HG02588 (cell line): ENCODE data around the gene MYMX.
A peak's percentile ranks its signal among the peaks of the same experiment; 100 is the strongest.
"Not testable (repeated sequence)": the region's sequence is repeated elsewhere in the genome, so short reads cannot be mapped to it uniquely, and the experiment has no call there.

Experiments
- ATAC-seq: cut with Tn5 transposase; IDR thresholded peaks from one replicate; pipeline ENCODE4 v1.9.1; 2021; ENCODE audit warnings: mild to moderate bottlenecking, moderate library complexity; ENCODE audit not compliant: unreplicated experiment

Gene MYMX

DNA sequence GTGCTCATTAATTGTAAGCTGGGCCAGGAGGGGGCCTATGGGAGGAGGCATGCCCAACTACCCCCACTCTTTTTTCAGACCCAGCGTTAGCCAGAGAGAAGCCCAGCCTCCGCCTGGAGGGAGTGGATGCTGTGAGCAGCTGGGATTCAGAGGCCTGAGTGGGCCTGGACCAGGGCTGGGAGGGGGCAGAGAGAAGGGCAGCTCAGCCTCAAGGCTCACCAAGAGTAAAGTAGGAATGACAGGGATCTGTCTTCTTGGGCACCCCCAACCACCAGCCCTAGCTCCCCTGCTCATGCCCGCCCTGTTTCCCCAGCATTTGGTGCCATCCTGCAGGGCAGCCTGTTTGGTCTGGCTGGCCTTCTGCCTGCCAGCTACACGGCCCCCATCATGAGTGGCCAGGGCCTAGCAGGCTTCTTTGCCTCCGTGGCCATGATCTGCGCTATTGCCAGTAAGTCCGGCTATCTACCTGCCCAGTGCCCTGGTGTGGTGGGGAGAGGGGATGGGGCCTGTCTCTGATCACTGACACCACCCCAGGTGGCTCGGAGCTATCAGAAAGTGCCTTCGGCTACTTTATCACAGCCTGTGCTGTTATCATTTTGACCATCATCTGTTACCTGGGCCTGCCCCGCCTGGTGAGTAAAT is 13.4 kb downstream of the MYMX start:
- ATAC-seq = no peak

DNA sequence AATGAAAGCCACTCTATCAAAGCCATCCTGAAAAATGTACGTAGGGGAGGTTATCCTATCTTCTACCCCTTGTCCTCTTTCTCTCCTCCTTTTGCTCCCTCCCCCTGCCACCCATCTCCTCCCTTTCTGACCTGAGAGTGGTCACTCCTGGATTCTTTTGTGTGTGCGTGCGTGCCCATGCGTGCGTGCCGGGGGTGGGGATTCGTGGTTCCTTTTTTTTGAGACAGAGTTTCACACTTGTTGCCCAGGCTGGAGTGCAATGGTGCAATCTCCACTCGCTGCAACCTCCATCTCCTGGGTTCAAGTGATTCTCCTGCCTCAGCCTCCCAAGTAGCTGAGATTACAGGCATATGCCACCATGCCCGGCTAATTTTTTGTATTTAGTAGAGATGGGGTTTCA is 14.7 kb downstream of the MYMX start:
- ATAC-seq = not testable (repeated sequence)

DNA sequence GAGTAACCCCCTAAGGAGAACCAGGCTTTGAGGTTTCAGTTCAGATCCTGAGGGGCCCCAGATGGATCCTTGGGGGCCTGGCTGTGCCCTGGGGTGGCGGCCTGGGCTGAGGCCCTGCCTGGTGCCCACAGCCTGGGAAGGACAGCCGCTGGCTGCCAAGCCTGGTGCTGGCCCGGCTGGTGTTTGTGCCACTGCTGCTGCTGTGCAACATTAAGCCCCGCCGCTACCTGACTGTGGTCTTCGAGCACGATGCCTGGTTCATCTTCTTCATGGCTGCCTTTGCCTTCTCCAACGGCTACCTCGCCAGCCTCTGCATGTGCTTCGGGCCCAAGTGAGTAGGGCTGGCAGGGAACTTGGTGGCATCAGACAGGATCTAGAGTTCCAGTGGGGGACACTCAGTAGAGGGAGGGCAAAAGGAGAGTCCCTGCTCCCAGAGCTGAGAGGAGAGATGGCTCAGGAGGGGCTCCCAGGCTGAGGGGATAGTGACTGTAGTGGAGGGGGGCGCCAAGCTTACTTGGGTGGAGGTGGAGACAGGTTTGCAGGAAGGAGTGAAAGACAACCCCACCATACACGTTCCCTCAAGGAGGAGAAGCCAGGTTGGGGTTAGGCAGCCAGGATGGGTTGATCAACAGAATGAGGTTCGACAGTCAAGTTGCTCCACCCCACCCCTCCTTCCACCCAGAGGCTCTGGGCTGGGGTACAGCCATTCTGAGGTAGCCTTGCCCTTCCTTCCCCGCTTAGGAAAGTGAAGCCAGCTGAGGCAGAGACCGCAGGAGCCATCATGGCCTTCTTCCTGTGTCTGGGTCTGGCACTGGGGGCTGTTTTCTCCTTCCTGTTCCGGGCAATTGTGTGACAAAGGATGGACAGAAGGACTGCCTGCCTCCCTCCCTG is 16.2 kb downstream of the MYMX start:
- ATAC-seq = no peak

DNA sequence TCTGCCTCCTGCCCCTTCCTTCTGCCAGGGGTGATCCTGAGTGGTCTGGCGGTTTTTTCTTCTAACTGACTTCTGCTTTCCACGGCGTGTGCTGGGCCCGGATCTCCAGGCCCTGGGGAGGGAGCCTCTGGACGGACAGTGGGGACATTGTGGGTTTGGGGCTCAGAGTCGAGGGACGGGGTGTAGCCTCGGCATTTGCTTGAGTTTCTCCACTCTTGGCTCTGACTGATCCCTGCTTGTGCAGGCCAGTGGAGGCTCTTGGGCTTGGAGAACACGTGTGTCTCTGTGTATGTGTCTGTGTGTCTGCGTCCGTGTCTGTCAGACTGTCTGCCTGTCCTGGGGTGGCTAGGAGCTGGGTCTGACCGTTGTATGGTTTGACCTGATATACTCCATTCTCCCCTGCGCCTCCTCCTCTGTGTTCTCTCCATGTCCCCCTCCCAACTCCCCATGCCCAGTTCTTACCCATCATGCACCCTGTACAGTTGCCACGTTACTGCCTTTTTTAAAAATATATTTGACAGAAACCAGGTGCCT is 16.9 kb downstream of the MYMX start:
- ATAC-seq = no peak

DNA sequence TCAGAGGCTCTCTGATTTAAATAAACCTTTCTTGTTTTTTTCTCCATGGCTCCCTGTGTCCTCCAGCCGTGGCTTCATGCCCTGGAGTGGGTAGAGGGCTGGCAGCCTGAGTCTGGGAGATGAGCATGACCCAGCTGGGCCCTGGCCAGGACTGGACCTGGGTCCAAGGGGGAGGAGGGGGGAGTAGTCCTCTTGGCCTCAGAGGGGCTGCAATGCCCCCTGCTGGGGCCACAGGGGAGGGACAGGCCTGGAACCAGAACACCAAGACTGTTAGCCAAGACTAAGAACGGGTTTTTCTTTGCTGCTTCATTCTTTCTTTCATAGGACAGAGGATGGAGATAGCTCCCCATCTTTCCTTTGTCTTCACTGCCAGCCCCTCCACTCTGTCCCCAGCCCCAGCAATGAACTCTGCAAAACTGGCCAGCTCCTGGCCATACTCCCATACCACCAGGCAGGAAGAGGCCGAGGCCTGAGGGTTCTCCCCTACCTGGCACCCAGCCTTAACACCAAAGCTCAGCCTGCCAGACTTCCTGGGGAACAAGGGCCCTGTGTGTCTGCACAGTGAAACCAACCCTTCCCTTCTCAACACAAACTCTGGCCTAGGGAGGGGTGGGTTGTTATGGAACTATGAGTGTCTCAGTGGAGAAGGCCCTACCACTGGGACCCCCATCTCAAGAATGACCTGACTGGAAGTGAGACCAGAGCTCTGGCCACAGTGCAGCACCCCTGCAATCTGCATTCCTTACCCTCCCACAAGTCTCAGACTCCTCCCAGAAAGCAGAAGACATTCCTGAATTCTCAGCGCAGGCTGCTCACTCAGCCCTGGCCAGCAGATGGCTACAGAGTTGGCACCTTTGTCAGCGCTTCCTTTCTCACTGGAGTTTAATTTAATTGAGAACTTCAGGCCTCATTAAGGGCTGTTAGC is 17.6 kb downstream of the MYMX start:
- no peak for ATAC-seq

DNA sequence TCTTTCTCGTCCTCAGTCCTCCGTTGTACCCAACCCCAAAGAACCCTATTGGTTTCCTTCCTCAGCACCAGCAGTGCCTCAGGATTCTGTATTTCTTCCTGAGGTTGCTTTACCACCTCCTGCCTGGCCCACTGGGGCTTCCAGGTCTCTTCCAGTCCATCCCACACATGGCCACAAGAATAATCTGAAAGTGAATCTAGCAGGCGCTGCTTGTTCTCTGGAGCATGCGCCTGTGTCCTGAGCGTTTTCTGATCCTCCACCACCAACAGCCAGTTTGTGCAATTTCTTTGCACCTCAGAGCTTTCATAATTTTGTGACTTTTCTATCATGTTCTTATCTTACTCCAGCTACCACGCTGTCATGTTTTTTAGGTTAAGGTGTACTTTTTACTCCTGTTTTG is 18.5 kb downstream of the MYMX start:
- no peak for ATAC-seq

DNA sequence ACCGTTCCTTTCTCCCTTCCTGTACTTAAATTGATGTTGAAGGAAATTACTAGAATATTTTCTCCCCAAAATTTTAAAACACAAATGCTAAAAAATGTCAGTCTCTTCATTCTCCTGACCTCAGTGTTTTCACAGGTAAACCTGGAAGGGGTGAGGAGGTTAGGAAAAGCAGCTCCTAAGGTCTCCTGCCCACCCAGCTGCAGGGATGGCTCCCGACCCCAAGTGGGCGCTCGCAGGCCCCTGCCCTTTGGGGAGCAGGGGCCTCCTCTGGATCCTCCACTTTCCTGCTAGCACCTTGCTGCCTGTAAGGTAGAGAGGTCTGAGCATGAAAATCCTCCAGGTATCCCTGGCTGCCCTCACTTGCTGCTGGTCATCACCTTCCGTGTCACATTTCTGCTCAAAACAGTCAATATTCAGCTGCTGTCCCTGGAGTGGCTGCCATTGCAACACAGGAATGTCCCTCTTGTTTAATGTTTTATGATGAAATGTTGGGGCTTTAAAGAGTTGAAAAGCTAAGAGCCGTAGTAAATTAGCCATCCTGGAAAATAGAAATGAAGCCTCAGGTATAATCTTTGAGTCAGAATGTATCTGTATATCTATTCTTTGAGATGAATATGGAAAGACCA is 19.3 kb downstream of the MYMX start:
- no peak for ATAC-seq

DNA sequence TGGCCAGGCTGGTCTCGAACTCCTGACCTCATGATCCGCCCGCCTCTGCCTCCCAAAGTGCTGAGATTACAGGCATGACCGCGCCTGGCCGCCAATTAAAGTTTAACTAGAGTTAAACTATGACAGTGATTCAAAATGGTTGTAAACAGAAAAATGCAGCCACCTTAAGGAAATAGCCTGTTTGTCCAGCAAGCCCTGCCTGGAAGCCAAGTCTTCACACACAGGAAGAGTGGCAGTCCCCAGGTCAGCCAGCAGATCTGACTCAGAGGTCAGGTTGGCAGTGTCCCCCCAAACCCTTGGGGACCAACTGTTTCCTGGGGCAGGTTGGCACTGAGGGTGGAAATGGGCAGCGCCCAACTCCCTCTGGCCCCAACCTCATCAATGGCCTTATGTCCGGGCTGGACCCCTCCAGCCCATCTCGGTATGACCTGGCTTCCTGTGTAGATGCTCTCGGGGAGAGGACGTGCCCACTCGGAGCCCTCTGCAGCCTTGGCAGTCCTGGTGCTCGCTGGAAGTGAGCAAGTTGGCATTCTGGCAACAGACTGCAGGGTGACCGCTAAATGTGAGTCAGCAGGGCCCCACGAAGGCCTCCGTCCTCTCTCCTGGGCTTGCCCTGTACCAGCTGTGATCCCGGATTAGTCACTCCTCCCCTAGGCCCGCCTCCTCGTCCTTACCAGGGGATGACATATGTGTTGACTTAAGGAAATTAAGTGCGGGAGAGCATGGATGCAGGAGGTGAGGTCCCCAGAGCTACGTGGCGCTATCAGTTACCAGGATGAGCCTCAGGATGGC is 20.5 kb downstream of the MYMX start:
- ATAC-seq = peak; percentile 56

DNA sequence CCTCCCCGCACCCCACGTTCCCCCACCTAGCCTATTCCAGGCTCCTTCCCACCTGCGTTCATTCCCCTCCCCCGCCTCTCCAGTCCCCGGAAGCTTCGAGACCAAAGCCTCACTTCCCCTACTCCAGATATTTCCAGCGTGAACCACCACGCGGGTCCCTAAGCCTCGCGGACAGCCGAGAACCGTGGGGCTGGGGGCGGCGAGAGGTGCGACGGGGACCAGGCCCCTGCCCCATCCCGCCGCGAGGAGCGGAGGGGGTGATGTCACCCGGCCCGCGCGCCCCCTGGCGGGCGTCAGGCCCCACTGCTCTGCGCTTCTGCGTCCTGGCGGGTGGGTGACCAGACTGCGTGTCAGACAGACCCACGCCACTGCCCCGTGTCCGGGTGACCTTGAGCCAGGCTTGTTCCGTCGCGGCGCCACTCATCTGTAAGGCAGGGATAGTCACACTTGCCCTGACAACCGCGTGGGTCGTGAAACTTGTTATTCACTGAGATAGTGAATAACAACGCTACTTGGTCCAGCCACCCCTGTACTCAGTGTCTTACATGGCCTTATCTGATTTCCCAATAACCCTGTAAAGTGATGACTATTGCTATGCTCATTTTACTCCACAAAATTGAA is 21.2 kb downstream of the MYMX start:
- ATAC-seq = peak; percentile 81

DNA sequence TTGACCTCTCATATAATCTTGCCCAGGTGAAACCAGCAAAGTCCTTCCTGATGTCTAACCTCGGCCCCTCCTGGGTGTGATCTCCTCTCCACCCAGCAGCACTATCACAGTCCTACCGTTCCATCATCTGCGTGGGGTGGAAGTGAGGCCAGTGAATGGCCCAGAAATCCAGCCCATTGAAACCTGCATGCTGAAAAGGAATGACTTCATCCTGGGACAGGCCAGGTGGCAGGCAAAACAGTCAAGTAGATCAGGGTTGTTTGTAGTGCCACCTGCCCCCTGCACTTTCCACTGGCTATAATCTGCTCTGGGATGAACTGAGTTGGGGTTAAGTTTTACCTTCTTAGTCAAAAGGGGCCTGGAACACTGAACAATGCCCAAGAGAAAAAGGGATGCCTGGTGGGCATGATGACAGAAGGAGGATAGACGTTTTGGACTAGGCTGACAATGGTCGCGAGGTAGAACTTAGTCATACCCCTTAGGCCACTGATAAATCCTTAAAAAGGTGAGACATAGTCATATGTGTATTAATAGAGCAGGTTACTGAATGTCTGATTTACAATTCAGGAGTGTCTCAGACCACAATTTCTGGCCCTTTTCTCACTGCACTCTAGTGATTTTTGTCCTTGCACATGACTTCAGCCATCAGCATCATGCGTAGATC is 22.1 kb downstream of the MYMX start:
- ATAC-seq = no peak

DNA sequence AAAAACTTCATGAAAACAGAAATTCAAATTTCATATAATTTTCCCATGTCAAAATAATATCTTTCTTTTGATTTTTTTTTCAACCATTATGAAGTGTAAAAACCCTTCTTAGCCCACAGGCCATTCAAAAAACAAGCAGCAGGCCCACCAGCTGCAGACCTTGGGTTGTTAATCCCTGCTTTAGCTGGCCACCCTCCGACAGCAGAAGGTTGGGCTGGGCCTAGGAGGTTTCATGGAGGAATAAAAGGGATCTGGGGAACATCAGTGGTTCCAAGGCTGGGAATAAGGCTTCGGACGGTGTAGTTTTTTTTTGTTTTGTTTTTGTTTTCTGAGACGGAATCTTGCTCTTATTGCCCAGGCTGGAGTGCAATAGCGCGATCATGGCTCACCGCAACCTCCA is 26.6 kb downstream of the MYMX start:
- no peak for ATAC-seq

DNA sequence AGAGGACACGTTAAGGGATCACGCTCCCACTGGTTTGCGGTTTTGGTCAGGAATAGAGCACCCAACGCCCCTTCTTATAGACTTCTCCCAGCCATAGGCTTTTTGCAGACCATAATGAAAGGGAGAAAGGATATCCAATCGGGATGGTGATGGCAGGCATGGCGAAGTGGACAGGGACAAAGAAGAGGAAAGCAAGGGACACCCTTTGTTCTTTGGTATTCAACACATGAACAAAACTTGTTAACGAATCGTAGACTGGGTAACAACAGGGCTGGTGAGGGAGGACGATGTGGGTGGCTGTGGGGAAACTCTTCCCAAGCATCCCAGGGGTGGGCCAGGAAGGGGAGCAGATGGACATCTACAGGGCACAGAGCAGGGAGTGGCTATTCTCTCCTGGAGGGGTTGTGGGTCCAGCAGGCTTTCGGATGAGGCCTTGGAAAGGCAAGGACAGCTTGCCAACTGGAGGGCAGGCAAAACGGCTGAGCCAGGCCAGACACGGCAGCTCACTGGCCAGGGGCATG is 28.7 kb downstream of the MYMX start:
- no peak for ATAC-seq

DNA sequence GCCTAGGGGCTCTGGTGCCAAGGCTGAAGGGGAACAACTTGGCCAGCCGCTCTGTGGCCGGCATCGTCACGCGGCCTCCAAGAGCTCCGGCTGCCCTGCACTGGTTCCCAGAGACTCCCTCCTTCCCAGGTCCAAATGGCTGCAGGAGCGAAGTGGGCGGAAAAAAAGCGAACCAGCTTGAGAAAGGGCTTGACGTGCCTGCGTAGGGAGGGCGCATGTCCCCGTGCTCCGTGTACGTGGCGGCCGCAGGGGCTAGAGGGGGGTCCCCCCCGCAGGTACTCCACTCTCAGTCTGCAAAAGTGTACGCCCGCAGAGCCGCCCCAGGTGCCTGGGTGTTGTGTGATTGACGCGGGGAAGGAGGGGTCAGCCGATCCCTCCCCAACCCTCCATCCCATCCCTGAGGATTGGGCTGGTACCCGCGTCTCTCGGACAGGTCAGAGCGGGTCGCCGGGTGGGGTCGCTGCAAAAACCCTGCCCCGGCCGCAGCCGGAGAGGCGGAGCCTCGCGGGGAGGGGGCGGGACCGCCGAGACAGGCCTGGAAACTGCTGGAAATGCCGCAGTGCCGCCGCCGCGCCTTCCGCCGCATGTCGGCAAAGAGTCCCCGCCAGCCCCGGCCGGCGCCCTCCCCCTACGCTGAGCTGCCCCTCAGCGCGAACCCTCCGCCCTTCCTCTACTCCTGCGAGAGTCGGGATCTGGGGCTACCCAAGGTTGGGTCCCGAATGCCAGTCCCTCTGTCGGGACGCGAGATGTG is 29.4 kb downstream of the MYMX start:
- peak; percentile 53 for ATAC-seq

DNA sequence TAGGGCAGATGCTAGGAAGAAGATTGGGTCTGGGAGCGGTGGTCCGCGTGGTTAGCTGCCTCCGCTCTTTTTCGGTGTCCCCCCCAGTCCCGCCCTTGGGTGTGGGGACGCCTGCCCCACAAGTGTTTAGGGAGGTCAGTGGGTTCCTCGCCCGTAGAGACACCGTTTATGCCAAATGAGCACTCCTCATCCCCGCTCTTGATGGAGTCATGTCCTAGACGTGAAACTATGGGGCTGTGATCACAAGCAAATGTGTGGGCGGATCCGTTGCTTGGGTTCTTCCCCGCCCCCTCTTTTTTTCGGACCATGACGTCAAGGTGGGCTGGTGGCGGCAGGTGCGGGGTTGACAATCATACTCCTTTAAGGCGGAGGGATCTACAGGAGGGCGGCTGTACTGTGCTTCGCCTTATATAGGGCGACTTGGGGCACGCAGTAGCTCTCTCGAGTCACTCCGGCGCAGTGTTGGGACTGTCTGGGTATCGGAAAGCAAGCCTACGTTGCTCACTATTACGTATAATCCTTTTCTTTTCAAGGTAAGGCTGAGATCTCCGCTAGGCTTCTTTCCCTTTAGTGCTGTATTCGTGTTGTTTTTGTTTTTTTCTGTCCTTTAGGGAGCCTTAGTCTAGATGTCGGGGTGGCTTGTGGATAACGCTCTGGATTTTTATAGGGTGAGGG is 30.1 kb downstream of the MYMX start, which contains the start of gene HSP90AB1:
Gene HSP90AB1 (plus strand): TSS at position 439 of the 675 bp plus-strand sequence. CDS start 1,529 bp downstream, outside the sequence.
- peak; percentile 56 for ATAC-seq

DNA sequence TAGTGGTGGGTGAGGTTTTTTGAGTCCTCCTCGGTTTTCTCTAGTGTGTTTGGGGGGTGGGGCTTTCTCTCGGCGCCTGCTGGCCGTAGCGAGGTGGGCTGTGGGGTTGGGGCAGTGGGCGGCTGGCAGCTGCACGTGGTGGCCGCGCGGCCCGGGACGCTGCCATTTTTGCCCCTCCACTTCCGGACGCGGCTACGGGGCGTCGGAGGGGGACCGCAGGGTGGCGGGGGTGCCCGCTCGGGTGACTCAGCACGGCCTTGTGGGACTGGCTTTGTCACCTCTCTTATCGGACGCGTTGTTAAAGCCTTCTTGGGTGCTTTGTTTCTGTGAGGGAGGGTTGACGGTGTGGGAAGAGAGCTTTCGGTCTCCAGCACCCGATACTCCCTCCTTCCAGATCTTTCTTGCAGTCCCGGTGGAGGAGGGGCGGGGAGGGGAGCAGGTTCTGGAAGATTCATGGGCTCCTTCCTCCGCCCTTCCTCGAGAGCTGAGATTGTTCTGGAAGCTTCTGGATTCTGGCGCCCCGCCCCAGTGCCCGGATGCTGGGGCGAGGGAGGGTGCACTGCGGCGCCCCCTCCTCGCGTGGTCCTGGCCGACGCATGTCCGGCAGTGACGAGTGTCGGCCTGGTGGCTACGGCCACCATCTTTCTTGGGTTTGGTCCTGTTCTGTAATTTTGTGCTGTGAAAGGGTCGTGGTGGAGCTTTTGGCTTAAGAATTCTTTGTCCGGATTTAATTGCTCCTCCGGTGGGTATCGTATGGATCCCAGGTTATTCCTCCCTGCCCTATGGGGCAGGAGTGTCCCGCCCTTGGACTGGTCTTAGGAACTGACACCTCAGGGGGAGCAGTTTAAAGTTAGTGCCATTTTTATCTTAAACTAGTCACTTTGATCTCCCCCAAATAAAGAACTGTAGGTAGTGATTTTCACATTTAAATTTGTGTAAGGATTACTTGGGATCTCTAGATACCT is 30.9 kb downstream of the MYMX start:
- peak; percentile 32 for ATAC-seq

DNA sequence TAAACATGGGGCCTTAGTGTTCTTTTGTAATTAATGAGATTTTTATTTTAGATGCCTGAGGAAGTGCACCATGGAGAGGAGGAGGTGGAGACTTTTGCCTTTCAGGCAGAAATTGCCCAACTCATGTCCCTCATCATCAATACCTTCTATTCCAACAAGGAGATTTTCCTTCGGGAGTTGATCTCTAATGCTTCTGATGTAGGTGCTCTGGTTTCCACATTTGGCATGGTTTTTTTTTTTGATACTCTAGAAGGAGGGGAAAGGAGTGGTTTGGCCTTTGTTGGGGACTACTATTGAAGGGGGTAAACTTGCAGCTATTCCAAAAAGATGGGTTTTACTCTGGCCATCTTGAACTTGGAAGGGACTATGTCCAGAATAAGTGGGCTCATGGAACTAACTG is 31.9 kb downstream of the MYMX start:
- ATAC-seq = no peak
